ENCODE results near the gene SNTA1.
"Not testable (repeated sequence)": the region's sequence is repeated elsewhere in the genome, so short reads cannot be mapped to it uniquely, and the experiment has no call there.

The SNTA1 gene

DNA sequence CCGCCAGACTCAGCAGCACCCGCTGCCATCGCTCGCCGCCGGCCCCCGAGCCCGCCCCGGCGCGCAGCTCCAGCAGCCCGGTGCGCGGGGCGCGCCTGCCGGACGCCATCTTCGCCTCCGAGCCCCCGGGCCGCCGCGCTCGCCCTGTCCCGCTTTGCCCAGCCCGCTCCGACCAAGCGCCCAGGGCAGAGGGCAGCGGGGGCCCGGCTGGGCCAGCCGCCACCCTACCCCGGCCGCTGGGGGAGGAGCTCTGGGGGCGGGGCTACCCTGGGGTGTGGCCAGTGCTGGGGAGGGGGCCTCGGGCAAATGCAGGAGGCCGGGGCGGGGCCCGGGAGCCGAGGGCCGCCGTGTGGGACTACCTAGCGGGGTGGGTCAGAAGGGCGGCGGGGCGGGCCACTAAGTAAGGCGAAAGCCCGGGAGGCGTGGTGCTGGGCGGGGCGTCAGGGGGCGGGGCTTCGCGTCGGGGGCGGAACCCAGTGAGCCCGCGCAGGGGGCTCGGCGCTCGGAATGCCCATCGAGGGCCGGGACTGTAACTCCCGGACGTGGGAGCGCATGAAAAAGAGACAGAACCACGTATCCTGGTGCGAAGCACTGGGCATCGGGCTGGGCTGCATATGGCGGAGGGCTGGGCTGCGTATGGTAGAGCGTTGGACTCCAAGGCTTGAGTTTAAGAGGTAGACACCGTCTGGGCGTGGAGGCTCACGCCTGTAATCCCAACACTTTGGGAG, at the start of gene SNTA1:
Gene SNTA1 (minus strand): TSS at position 252 of the 728 bp plus-strand sequence. CDS start 143 bp downstream, at position 109.
- DNase-seq: peak; percentile 24 to 85 (median 70)

DNA sequence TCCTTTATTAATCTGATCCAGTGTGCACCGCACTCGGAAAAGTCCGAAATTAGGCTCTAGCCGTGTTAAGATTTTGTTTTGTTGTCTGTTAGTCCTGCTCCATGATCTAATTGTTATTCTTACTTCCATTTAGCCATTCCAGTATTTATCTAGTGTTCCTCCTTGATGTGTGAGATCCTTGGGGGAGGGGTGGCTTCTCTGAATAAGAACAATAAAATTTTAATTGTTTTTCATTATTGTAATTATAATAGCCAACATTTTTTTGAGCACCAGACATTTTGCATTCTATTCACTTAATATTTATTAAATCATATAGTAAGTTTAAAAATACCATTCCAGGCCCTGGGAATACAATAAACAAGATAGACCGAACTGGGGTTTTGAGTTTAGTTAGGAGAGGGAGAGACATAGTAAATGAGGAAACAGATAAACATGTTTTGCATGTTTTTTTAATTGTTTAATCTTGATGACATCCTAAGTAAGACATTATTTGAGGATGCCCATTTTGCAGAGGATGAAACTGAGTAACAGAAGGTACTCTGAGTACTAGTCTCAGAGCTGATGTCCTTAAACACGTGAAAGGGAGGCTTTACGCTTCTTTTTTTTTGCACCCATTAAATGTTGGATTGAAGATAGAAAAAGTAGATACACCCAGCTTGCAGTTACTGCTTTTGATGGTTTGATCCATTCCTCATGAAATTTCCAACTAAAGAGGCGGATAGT, 47.5 kb upstream of the SNTA1 start:
- no peak for DNase-seq

DNA sequence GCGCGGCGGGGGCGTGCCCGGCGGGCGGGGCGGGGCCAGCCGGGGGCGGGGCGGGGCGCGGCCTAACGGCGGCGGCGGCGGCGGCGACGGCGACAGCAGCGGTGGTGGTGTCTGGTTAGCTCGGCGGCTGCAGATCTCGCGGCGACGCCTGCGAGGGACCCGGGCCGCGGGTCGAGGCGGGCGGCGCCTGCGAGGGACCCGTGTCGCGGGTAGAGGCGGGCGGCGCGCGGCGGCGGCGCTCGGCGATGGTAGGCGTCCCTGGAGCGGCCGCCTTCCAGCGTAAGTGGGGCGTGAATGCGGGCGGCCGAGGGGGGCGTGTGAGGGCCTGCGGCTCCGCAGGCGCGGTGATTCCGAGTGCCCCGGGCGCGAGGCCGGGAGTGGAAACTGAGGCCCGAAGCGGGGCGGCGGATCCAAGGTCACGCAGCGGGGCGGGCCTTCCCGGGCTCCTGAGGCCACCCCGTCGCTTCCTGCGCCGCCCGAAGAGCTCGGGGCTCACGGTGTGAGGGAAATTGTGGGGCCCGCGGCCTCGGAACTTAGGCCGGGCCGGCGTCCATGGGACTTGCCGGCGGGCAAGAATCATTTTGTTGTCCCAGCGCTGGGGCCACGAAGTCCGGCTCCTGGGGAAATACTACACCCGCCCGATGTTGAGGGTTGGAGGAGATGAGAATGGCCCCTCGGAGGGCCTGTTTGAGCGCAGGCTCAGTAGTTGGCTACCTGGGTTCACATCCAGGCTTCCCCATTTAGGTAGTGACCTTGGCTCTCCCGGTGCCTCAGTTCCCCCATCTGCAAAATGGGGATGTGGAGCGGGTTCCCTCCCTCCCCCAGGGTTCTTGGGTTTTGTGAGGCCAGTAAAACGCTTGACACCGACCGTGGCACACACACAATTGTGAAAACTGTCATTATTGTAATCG, 46.7 kb upstream of the SNTA1 start, which contains the start of gene CBFA2T2:
Gene CBFA2T2 (plus strand): TSS at position 74 of the 911 bp plus-strand sequence. CDS start 172 bp downstream, at position 246.
- DNase-seq: peak in 8 of 14 donors; percentile 32 to 89 (median 80)

DNA sequence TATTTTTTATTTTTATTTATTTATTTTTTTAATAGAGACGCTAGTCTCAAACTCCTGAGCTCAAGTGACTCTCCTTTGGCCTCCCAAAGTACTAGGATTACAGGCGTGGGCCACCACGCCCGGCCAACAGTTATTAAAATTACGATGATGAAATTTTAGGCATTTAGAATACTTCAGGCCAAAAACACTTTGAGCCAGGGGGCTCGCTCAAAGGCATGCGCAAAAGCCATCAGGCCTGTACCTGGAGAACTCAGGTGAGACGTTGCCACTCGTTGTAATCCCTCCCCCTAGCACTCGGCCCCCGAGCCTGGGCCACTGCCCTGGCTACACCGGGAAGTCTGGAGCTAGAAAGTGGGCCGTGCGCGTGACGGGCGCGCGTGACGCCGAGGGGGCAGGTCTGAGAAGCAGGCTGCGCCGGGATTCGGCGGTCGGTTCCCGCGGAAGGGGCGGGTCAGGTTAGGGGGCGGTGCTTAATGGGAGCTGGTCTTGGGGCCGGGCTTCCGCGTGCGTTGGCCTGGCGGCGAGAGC, 46.0 kb upstream of the SNTA1 start:
- DNase-seq: peak; percentile 92 to 99 (median 98)

GRCh38 chr20:33488661-33489494, 45.3 kb upstream of the SNTA1 start:
- DNase-seq: not testable (repeated sequence)

DNA sequence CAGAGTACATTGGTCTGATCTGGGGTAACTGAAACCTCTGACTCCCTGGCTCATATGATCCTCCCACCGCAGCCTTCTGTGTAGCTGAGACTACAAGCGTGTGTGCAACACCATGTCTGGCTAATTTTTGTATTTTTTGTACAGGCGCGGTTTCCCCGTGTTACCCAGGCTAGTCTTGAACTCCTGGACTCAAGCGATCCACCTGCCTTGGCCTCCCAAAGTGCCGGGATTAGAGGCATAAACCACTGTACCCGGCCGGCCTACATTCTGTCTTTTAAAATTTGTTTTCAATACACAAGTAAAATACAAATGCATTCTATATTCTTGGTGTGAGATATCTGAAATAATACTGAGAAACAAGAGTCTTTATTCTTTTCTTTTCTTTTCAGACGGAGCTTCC, 44.6 kb upstream of the SNTA1 start:
- no peak for DNase-seq

DNA sequence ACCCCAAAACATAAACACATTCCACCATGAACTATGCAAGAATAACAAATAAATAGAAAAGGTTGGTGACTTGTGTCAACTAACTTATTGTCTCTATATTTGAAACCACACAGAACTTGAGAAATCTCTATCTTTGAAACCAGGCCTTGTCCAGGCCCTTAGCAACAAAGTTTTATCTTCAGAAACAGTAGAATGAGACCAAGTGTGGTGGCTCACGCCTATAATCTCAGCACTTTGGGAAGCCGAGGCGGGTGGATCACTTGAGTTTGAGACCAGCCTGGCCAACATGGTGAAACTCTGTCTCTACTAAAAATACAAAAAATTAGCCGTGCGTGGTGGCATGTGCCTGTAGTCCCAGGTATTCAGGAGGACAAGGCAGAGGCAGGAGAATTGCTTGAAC, 39.6 kb upstream of the SNTA1 start:
- not testable (repeated sequence) for DNase-seq

DNA sequence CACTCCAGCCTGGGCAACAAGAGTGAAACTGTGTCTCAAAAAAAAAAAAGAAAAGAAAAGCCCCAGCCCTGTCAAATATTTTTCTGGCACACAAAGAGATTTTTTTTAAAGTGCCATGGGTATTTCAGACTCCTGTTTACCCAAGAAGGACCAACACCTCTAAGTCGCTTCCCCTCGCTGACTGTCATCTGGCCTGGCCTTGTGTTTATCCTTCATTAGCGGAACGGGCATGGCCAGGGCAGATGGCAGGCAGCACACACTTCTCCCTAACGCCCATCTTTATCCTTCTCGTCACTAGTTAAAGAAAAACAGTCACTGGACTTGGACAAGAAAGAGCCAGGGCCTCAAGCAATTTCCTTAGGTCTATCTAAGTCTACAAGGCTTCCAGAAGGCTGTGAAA, 39.0 kb upstream of the SNTA1 start:
- no peak for DNase-seq

DNA sequence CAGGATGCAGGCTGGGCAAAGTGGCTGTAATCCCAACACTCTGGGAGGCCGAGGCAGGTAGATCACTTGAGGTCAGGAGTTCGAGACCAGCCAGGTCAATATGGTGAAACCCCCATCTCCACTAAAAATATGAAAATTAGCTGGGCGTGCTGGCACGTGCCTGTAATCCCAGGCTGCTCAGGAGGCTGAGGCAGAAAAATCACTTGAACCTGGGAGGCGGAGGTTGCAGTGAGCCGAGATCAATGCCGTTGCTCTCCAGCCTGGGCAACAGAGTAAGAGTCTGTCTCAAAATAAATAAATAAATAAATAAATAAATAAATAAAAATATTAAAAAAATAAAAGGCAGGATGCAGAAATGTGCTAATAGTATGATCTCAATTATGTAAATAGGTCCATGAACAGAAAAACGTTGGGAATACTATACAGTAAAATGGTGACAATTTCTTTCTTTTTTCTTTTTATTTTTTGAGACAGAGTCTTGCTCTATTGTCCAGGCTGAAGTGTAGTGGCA, 37.9 kb upstream of the SNTA1 start:
- DNase-seq: no peak

GRCh38 chr20:33480048-33480447, 36.5 kb upstream of the SNTA1 start:
- DNase-seq: no peak

DNA sequence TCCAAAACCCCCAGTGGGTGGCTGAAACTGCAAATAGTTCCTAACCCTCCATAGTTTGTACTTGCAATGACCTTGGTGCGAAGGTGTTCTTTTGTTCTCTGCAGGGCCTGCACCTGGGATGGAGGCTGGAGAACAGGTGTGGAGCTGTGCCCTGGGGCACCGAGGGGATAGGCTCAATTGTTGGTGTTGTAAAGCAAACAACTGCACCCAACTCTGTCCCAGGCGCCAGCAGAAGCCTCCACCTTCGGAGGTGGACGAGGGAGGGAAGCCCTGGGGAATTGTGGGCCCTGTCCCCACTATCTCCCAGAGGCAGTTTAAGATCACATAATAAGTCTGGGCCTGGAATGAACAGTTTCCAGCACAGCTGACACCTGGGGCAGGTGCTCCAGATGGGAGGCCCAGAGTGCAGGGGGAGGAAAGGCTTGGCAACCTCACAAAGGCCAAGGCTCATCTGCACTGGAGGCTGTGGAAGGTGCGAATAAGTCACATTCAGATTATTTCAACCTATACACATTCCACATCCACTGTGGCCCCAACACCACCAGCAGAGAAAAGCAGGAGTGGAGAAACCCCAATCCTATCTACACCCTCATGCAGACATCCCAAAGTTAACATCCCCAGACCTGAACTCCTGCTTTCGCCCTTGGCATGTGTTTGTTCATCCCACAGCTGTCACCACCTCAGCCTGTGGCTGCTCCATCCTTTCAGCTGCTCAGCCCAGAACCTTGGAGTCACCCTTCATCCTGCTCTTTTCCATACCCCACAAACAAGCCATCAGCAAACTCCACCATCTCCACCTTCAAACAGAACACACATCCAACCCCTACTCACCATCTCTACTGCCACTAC, 34.0 kb upstream of the SNTA1 start:
- no peak for DNase-seq

DNA sequence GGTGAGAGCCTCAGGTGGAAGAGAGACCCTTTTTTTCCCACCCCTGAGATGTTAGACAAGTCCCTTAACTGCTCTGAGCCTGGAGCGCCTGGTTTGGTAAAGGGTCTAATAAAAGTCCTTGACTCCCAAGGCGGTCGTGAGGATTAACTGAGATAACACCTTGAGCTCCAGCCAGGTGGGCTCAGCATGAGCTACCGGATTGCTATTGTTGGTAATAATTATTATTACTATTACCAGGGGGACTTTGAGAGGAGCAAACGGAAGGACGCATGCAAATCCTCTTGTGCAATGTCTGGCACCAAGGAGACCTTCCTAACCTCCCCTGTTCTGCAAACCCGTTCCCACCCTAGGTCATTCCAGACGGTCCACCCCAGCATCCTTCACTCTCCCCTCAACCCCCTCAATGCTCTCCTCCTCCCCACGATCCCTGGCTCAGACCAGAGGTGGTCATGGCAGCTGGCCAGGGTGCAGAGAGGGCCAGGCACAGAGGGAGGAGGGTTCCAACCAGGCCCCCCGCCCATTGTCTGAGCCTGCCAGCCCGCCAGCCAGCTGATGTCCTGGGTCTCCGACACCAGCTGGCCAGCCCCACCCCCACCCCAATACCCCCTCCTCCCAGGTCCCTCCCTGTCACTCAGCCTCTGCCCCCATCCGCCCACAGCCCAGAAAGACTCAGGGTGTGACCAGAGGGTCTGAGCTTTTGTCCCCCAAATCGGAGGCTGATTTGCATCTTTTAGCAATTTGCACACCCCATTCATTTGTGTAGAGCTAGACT, 32.0 kb upstream of the SNTA1 start:
- peak in 2 of 14 donors; percentile 8 to 27 for DNase-seq

DNA sequence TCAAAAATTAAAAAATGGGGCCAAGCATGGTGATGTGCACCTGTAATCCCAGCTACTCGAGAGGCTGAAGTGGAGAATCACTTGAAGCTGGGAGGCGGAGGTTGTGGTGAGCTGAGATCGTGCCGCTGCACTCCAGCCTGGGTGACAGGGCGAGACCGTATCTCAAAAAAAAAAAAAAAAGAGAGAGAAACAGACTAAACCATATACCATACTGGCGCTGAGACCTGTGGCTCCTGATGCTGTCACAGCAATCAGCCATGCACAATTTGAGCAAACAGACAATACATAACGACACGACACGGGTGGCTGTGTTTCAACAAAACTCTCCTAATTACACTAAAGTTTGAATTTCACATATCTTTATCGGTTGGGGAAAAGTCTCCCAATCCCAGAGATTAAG, 31.4 kb upstream of the SNTA1 start:
- no peak for DNase-seq

- DNase-seq: peak in 1 of 14 donors; percentile 11
Observed at GRCh38 chr20:33474097-33474873, 30.7 kb upstream of the SNTA1 start.

- DNase-seq: no peak
Observed at GRCh38 chr20:33472868-33473435, 29.4 kb upstream of the SNTA1 start.

DNA sequence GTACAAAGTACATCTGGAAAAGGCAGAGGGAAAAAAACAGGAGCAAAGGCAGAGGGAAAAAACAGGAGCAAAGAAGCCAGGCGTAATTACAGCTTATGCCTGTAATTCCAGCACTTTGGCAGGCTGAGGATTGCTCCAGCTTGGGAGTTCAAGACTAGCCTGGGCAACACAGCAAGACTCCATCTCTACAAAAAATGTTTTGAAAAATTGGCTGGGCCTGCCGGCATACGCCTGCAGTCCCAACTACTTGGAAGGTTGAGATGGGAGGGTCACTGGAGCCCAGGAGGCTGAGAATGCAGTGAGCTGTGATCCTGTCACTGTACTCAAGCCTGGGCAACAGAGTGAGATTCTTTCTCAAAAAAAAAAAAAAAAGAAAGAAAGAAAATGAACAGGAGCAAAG, 27.3 kb upstream of the SNTA1 start:
- DNase-seq: no peak

DNA sequence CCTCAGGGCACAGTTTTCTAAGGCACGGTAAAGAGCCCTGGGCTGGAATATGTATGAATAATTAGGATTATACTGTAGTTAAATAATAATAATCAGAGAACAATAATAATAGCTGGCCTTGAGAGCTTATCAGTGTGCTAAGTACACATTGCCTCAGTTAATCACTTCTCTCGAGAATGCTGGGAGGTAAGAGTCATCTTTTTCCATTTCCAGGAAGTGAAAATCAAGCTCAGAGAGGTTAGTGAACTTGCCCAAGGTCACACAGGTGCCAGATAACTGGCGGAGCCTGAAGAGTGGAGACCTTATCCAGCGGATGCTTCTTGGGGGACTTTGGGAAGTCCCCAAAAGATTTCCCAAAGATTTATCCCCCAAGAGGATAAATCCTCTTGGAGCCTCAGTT, 26.9 kb upstream of the SNTA1 start:
- DNase-seq: no peak

DNA sequence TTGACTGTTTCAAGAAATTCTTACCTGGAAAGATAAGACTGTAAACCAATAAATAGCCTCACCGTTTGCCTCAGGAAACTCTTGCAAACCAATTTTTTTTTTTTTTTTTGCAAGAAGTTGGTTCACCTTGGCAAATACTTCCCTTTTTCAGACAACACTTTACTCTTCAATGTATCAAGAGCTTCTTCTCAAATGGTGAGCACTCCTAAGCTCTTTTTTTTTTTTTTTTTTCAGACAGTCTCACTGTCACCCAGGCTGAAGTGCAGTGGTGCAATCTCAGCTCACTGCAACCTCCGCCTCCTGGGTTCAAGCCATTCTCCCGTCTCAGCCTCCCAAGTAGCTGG, 22.7 kb upstream of the SNTA1 start:
- DNase-seq: no peak
